Endodermal cell (in vitro differentiated cells): ENCODE measurements around the gene PIM3. TPM values are rescaled to one million over a fixed set of nuclear protein-coding genes. Genes with fewer than 3 reads are reported as not detected.

Experiments
- DNase-seq: peaks from one replicate; pipeline ENCODE4 v3.0.0-alpha.2; 2017
- H3K27ac ChIP-seq: 2 replicates; pipeline ENCODE4 v1.5.1; 2013; ENCODE audit warnings: mild to moderate bottlenecking, low read depth, low read length, moderate library complexity
- H3K27me3 ChIP-seq: 2 replicates; pipeline ENCODE4 v1.6.1; 2013; ENCODE audit warnings: mild to moderate bottlenecking, low read length, moderate library complexity; ENCODE audit not compliant: insufficient read depth, control insufficient read depth, poor library complexity, severe bottlenecking
- H3K36me3 ChIP-seq: 2 replicates; pipeline ENCODE4 v1.7.0; 2013; ENCODE audit warnings: mild to moderate bottlenecking, low read length, moderate library complexity; ENCODE audit not compliant: control insufficient read depth, insufficient read depth
- H3K4me1 ChIP-seq: one replicate; pipeline ENCODE4 v1.7.0; 2013; ENCODE audit warnings: low read length; ENCODE audit not compliant: control insufficient read depth, insufficient read depth
- H3K4me3 ChIP-seq: 2 replicates; pipeline ENCODE4 v1.5.1; 2013; ENCODE audit warnings: mild to moderate bottlenecking, low read length, moderate library complexity
- H3K9ac ChIP-seq: 2 replicates; pipeline ENCODE4 v1.6.1; 2013; ENCODE audit warnings: mild to moderate bottlenecking, low read length, moderate library complexity; ENCODE audit not compliant: poor library complexity, severe bottlenecking; ENCODE audit errors: extremely low read depth
- H3K9me3 ChIP-seq: 2 replicates; pipeline ENCODE4 v1.6.1; 2013; ENCODE audit warnings: mild to moderate bottlenecking, low read length, moderate library complexity; ENCODE audit not compliant: control insufficient read depth
- H3K27ac Mint-ChIP-seq: 2 replicates; pipeline ENCODE4 v1.8.0; 2020; ENCODE audit warnings: mixed read lengths
- H3K27me3 Mint-ChIP-seq: 2 replicates; pipeline ENCODE4 v1.8.0; 2021; ENCODE audit warnings: mild to moderate bottlenecking, mixed read lengths; ENCODE audit not compliant: insufficient read depth
- H3K36me3 Mint-ChIP-seq: 2 replicates; pipeline ENCODE4 v1.8.0; 2020; ENCODE audit warnings: low read depth, mixed read lengths
- H3K4me1 Mint-ChIP-seq: 2 replicates; pipeline ENCODE4 v1.8.0; 2020; ENCODE audit warnings: mixed read lengths
- H3K4me3 Mint-ChIP-seq: 2 replicates; pipeline ENCODE4 v1.8.0; 2020; ENCODE audit warnings: mild to moderate bottlenecking, moderate library complexity, mixed read lengths
- H3K9me3 Mint-ChIP-seq: 2 replicates; pipeline ENCODE4 v1.8.0; 2020; ENCODE audit warnings: mild to moderate bottlenecking, mixed read lengths
- CTCF ChIP-seq: fragments of 200-600 bp; sonication (generic); conservative IDR thresholded peaks from 2 replicates; pipeline ENCODE4 v1.5.0; 2021; ENCODE audit warnings: antibody characterized with exemption, mild to moderate bottlenecking
- WGBS, 2 experiments: methylation state at CpG; one replicate each; pipeline versions ENCODE4 v1.1.5 to v1.1.7; 2013; ENCODE audit warnings: missing lambda C conversion rate in 2 of 2, mixed read lengths in 1 of 2; ENCODE audit not compliant: insufficient coverage in 1 of 2, insufficient read length in 1 of 2; 5-methylcytosine and 5-hydroxymethylcytosine counted together
- total RNA-seq, 2 donors: library from RNA; stranded (reverse); fragmentation: NEBNext Ultra II Directional in 1 of 2; extraction: Animal tissue kit (Norgen Biotek cat#: 25700) in 1 of 2; gene quantifications; 2 replicates in 1 of 2; 3 replicates in 1 of 2; pipeline ENCODE4 v1.2.1, GENCODE V29; 2021

Gene PIM3
- total RNA-seq, 2 donors from 2014 or later = 31.5 to 36.6 TPM

GRCh38 chr22:49956914-49957825 lies 3.4 kb upstream of the PIM3 start:
- no peaks in the 10 kb centered on the region for H3K36me3 ChIP-seq
- H3K9ac ChIP-seq = no peak overlapping the region
- 89 to 95% methylated on average over 7 to 19 of the region's 20 CpGs for WGBS, 2 experiments
- Mint-ChIP-seq H3K9me3 (no peaks in the 10 kb centered on the region), H3K4me3 (no peak overlapping the region), H3K27ac (no peak overlapping the region), H3K36me3 (no peaks in the 10 kb centered on the region), H3K4me1 (peaks cover 4% of the 10 kb centered on the region), H3K27me3 (no peaks in the 10 kb centered on the region)
- H3K9me3 ChIP-seq = no peaks in the 10 kb centered on the region
- no peak for TF ChIP-seq CTCF
- no peak overlapping the region for H3K4me3 ChIP-seq
- no peak overlapping the region for H3K27ac ChIP-seq
- peak; percentile 43 for DNase-seq
- peaks cover 4% of the 10 kb centered on the region for H3K4me1 ChIP-seq
- H3K27me3 ChIP-seq = no peaks in the 10 kb centered on the region

- Mint-ChIP-seq H3K36me3 (no peaks in the 10 kb centered on the region), H3K27me3 (no peaks in the 10 kb centered on the region), H3K4me1 (peaks cover 4% of the 10 kb centered on the region), H3K27ac (no peak overlapping the region), H3K4me3 (no peak overlapping the region), H3K9me3 (no peaks in the 10 kb centered on the region)
- H3K4me3 ChIP-seq = no peak overlapping the region
- H3K27me3 ChIP-seq = no peaks in the 10 kb centered on the region
- no peak overlapping the region for H3K9ac ChIP-seq
- peaks cover 4% of the 10 kb centered on the region for H3K36me3 ChIP-seq
- H3K9me3 ChIP-seq = no peaks in the 10 kb centered on the region
- H3K27ac ChIP-seq = no peak overlapping the region
- peak; percentile 51 for DNase-seq
- peaks cover 8% of the 10 kb centered on the region for H3K4me1 ChIP-seq
- WGBS, 2 experiments = 93% methylated on average over 9 to 12 of the region's 12 CpGs
- TF ChIP-seq CTCF = no peak
These were observed 2.7 kb upstream of the PIM3 start for GRCh38 chr22:49957826-49958365.

- no peak overlapping the region for H3K27ac ChIP-seq
- Mint-ChIP-seq H3K36me3 (peaks cover 2% of the 10 kb centered on the region), H3K9me3 (no peaks in the 10 kb centered on the region), H3K27ac (no peak overlapping the region), H3K4me3 (no peak overlapping the region), H3K4me1 (peaks cover 4% of the 10 kb centered on the region), H3K27me3 (no peaks in the 10 kb centered on the region)
- peaks cover 9% of the 10 kb centered on the region for H3K4me1 ChIP-seq
- no peak for TF ChIP-seq CTCF
- no peaks in the 10 kb centered on the region for H3K9me3 ChIP-seq
- no peak overlapping the region for H3K9ac ChIP-seq
- H3K4me3 ChIP-seq = no peak overlapping the region
- DNase-seq = no peak
- peaks cover 10% of the 10 kb centered on the region for H3K36me3 ChIP-seq
- no peaks in the 10 kb centered on the region for H3K27me3 ChIP-seq
- WGBS, 2 experiments = 91 to 93% methylated on average over 15 to 16 of the region's 16 CpGs
These were observed 2.1 kb upstream of the PIM3 start for GRCh38 chr22:49958366-49958921.
